ENCODE results near the gene INSYN1. TPM values are rescaled to one million over a fixed set of nuclear protein-coding genes. Genes with fewer than 3 reads are reported as not detected.

Gene INSYN1
- total and polyA plus RNA-seq, 8 donors = 0.14 to 39.7 (median 7.5) TPM

GRCh38 chr15:73745073-73745472 lies 8.1 kb downstream of the INSYN1 start:
- Histone ChIP-seq H3K27ac (no peak overlapping the region), H3K4me3 (no peak overlapping the region), H3K27me3 (peaks cover 0 to 5% (median 0%) of the 10 kb centered on the region in 3 donors), H3K9me3 (no peaks in the 10 kb centered on the region), H3K36me3 (no peaks in the 10 kb centered on the region), H3K4me1 (peaks cover 0 to 7% (median 3%) of the 10 kb centered on the region in 4 donors)
- WGBS, 5 donors = 35 to 59% (median 50%) methylated on average over 7 of the region's 7 CpGs
- no peak for TF ChIP-seq POLR2A (IDR thresholded peaks at IDR 0.05)
- TF ChIP-seq EP300 (IDR thresholded peaks at IDR 0.05) = no peak
- TF ChIP-seq CTCF (IDR thresholded peaks at IDR 0.05) = no peak
- TF ChIP-seq POLR2AphosphoS5 (IDR thresholded peaks at IDR 0.05) = no peak
- no peak for DNase-seq
- intact Hi-C loops (cut with DNase I; ENCODE audit: low total_unique reads) = no loop called here

- Histone ChIP-seq H3K36me3 (no peaks in the 10 kb centered on the region), H3K4me3 (no peak overlapping the region), H3K9me3 (no peaks in the 10 kb centered on the region), H3K27me3 (peaks cover 0 to 5% (median 0%) of the 10 kb centered on the region in 3 donors), H3K27ac (no peak overlapping the region), H3K4me1 (peaks cover 0 to 6% (median 2%) of the 10 kb centered on the region in 4 donors)
- TF ChIP-seq EP300 (IDR thresholded peaks at IDR 0.05) = no peak
- TF ChIP-seq POLR2AphosphoS5 (IDR thresholded peaks at IDR 0.05) = no peak
- TF ChIP-seq POLR2A (IDR thresholded peaks at IDR 0.05) = no peak
- 67 to 80% (median 73%) methylated on average over 1 of the region's 1 CpG for WGBS, 5 donors
- intact Hi-C loops (cut with DNase I; ENCODE audit: low total_unique reads) = no loop called here
- DNase-seq = no peak
These were observed 8.9 kb downstream of the INSYN1 start for GRCh38 chr15:73744293-73744692.

- H3K36me3 ChIP-seq = no peaks in the 10 kb centered on the region
- peaks cover 0 to 6% (median 0%) of the 10 kb centered on the region in 4 donors for H3K4me1 ChIP-seq
- DNase-seq = no peak
- H3K27me3 ChIP-seq = peaks cover 0 to 8% (median 3%) of the 10 kb centered on the region in 3 donors
- intact Hi-C loops (cut with DNase I; ENCODE audit: low total_unique reads) = no loop called here
- H3K4me3 ChIP-seq = no peak overlapping the region
- no peak for TF ChIP-seq POLR2AphosphoS5 (IDR thresholded peaks at IDR 0.05)
- TF ChIP-seq EP300 (IDR thresholded peaks at IDR 0.05) = no peak
- TF ChIP-seq POLR2A (IDR thresholded peaks at IDR 0.05) = no peak
- TF ChIP-seq CTCF (IDR thresholded peaks at IDR 0.05) = no peak
- 45 to 62% (median 59%) methylated on average over 3 of the region's 3 CpGs for WGBS, 5 donors
- no peak overlapping the region for H3K27ac ChIP-seq
- H3K9me3 ChIP-seq = no peaks in the 10 kb centered on the region
These were observed 11.8 kb downstream of the INSYN1 start for GRCh38 chr15:73741321-73741836.

GRCh38 chr15:73740152-73741048 lies 12.8 kb downstream of the INSYN1 start:
- Histone ChIP-seq H3K4me1 (peaks cover 0 to 6% (median 0%) of the 10 kb centered on the region in 4 donors), H3K4me3 (no peak overlapping the region), H3K27ac (no peak overlapping the region), H3K36me3 (no peaks in the 10 kb centered on the region), H3K9me3 (no peaks in the 10 kb centered on the region), H3K27me3 (peaks cover 0 to 18% (median 3%) of the 10 kb centered on the region in 3 donors)
- TF ChIP-seq CTCF (IDR thresholded peaks at IDR 0.05) = no peak
- no peak for TF ChIP-seq POLR2AphosphoS5 (IDR thresholded peaks at IDR 0.05)
- no peak for TF ChIP-seq EP300 (IDR thresholded peaks at IDR 0.05)
- no peak for TF ChIP-seq POLR2A (IDR thresholded peaks at IDR 0.05)
- intact Hi-C loops (cut with DNase I; ENCODE audit: low total_unique reads) = no loop called here
- 87 to 94% (median 88%) methylated on average over 17 to 25 of the region's 25 CpGs for WGBS, 5 donors
- no peak for DNase-seq

Measured in stomach (tissue), 9 donors.